GM12874 (cell line): Measurements from ENCODE around the gene ADAM10.

Experiments used
- CTCF ChIP-seq: IDR thresholded peaks from 2 replicates; pipeline ENCODE4 v1.5.1; 2011; ENCODE audit warnings: low read depth, mild to moderate bottlenecking, control low read depth, low read length, moderate library complexity; ENCODE audit not compliant: insufficient read depth

The ADAM10 gene

GRCh38 chr15:58704155-58704865 is 45.2 kb downstream of the ADAM10 start:
- no peak for TF ChIP-seq CTCF

GRCh38 chr15:58703610-58704009 is 45.9 kb downstream of the ADAM10 start:
- no peak for TF ChIP-seq CTCF

- TF ChIP-seq CTCF = no peak
These were observed 47.3 kb downstream of the ADAM10 start for GRCh38 chr15:58702233-58702632.

- no peak for TF ChIP-seq CTCF
These were observed 48.1 kb downstream of the ADAM10 start for GRCh38 chr15:58701376-58701775.

- TF ChIP-seq CTCF = no peak
These were observed 49.7 kb downstream of the ADAM10 start for GRCh38 chr15:58699769-58700168.

GRCh38 chr15:58698887-58699641 is 50.4 kb downstream of the ADAM10 start:
- TF ChIP-seq CTCF = no peak

- TF ChIP-seq CTCF = no peak
These were observed 52.3 kb downstream of the ADAM10 start for GRCh38 chr15:58697220-58697619.
